Stomach (tissue), 4 donors: ENCODE data around the gene VASH1.

ENCODE experiments used
- EP300 ChIP-seq: sonication (generic); formaldehyde crosslinking; IDR thresholded peaks from one replicate; pipeline ENCODE4 v1.6.1; 2017; ENCODE audit warnings: antibody characterized with exemption
- POLR2A ChIP-seq, 4 donors: fragments of 450-650 bp; IDR thresholded peaks; one replicate each; pipeline ENCODE4 v1.6.1; 2016; ENCODE audit warnings: antibody characterized with exemption in 4 of 4, control low read depth in 2 of 4, mild to moderate bottlenecking in 1 of 4, moderate library complexity in 1 of 4
- TF ChIP-seq, protein P1 (sequence below), 7 experiments: fragments of 450-650 bp in 4 of 7; fragments of 200-600 bp in 3 of 7; sonication (generic) in 3 of 7; IDR thresholded peaks; one replicate each; pipeline ENCODE4 v1.5.1; 2016 to 2019; ENCODE audit warnings: antibody characterized with exemption in 7 of 7, control low read depth in 2 of 7, mild to moderate bottlenecking in 1 of 7

GRCh38 chr14:76780058-76780345, 18.7 kb downstream of the VASH1 start:
- TF ChIP-seq, protein P1, sequence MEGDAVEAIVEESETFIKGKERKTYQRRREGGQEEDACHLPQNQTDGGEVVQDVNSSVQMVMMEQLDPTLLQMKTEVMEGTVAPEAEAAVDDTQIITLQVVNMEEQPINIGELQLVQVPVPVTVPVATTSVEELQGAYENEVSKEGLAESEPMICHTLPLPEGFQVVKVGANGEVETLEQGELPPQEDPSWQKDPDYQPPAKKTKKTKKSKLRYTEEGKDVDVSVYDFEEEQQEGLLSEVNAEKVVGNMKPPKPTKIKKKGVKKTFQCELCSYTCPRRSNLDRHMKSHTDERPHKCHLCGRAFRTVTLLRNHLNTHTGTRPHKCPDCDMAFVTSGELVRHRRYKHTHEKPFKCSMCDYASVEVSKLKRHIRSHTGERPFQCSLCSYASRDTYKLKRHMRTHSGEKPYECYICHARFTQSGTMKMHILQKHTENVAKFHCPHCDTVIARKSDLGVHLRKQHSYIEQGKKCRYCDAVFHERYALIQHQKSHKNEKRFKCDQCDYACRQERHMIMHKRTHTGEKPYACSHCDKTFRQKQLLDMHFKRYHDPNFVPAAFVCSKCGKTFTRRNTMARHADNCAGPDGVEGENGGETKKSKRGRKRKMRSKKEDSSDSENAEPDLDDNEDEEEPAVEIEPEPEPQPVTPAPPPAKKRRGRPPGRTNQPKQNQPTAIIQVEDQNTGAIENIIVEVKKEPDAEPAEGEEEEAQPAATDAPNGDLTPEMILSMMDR (IDR thresholded peaks at IDR 0.05) = no peak
- TF ChIP-seq POLR2A (IDR thresholded peaks at IDR 0.05) (no peak), EP300 (no peak)
